ENCODE results near the gene GSAP.
"Not testable (repeated sequence)": the region's sequence is repeated elsewhere in the genome, so short reads cannot be mapped to it uniquely, and the experiment has no call there.

GSAP gene

DNA sequence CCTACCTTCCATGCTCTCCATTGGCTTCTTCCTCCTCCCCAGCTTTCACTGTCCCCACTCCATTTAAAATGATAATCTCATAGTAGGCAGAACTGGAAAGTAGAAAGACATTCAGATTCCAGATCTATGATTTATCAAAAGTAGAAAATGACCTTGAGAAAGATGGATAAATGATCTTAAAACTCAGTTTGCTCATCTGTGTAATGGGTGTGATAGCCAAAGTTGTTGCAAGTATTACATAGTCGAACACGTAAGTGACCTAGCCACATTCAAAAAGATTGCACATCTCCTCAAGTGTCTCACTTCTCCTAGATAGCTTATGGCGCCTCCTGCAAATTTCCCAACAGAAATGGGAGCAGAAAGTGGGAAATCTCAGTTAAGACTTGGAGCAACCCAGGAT is 126.8 kb downstream of the GSAP start:
- no peak for DNase-seq

DNA sequence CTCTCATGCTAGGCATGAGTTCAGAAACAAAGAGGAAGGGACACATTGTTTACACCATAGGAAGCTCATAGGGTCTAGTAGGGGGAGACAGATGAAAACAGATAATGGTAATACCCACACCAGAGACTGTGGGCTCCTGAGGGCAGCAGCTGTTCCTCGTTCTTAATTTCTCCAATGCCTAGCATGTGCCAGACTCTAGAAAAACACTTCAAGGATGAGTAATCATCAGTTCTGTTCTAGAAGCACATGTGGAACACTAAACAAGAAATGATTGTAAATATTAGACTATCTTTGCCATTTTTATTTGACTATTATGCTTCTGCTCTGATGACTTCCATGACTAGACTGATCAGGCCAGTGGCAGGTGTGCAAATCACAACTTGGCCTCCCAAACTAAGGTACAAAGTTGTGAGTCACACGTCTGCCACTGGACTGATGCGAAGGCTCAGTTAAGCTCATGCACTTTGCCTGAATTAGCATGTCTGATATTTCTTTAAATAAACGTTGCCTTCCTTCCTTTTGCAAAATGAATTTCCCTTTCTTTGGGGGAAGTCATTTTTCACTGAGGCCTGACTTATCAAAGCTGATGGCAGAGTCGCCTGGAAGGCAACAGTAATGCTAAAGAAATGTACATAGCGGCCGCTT is 127.4 kb downstream of the GSAP start:
- no peak for DNase-seq

DNA sequence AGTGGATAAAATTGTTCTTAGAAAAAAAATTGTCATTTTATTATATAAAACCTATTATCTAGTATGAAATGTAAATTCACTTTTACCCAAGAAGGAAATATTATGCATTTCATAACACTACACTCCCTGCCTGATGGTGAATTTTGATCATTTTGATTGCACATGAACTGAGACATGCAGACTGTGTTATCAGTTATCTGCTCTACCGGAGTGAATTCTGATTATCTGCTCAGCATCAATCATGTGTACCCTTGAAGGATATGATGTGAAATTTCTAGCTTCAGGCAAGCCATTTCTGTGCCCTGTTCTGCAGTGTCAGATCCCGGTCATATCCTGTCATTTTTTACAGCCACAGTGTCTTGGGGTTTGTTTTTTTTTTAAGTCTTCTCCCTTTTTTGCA is 131.5 kb downstream of the GSAP start:
- no peak for DNase-seq

DNA sequence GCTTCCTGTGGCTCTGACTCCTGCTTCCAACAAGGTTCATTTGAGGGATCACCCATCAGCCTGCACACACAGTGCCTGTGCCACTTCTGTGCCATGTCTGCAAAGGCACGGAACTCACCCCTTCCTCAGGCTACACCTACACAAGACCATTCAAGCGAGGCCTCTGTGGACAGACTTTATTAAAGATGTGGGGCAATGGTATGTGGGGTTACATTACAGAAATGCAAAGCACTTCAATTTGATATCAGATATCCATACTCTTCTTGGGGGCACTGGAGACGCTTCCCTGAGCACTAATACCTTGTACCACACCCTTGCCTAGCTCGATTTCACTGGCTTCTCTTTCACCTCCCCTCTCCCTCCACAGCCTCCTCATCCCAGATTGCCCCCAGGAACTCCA is 132.1 kb downstream of the GSAP start:
- DNase-seq, result no peak

DNA sequence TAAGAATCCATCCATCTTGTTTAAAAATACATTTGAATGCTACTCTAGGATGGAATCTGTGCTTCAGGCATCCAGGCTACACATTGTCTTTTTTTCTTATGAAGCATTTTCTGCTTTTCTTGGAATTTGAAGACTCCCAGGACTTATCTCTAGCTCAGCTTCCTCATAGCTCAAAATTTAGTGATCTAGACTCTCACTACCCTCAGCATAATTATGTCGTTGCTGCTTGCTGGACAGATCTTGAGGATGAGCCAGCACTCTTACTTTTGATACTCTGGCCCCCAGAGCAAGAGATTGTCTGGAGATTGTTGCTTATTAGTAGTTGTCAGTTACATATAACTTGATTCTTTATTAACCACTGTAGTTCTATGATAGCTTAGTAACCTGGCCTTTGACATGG is 133.3 kb downstream of the GSAP start:
- no peak for DNase-seq

DNA sequence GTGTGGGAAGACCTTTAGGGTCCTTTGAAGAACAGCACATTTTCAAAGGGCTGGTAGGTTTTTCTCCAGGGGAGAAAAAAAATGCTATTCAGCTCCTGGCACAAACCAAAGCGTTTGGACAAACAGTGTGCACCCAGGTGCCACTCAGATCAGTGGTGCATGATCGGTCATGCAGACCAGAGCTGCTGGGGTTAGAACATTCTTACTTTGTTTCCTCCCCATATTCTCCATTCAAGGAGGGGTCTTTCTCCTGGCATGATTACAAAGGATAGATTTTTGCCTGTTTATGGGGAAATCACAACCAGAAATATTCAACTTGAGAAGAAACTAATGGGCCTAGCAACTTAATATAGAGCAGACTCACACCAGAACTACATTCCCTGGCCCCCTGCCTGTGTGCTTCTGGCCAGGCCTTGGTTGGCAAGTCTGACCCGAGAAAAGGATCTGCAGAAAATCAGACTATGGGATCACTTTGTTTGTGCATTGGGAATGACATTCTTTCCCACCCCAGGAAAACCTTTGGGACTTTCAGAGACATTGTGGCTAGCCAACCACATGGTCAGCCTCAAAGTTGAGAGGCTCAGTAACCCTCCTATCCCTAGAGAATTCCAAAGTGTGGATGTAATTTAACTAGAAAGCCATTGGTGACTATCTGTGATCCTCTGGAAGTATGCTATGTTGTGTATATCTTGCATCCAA is 134.2 kb downstream of the GSAP start:
- DNase-seq, result no peak

DNA sequence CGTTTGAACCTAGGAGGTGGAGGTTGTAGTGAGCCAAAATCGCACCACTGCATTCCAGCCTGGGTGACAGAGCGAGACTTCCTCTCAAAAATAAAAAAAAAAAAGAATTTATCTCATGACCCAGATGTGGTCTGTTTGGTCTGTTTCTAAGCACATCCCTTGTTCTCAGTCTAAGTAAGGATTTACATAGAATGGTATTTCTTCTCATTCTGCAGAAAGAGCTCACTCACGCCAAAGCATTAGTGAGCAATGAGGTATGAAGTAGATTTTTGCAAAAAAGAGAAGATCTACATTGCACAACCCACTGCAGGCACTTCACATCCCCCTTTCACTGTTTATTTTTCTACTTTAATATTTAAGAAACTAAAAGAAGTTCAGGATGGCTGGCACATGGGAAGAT is 140.0 kb downstream of the GSAP start:
- DNase-seq, result no peak

DNA sequence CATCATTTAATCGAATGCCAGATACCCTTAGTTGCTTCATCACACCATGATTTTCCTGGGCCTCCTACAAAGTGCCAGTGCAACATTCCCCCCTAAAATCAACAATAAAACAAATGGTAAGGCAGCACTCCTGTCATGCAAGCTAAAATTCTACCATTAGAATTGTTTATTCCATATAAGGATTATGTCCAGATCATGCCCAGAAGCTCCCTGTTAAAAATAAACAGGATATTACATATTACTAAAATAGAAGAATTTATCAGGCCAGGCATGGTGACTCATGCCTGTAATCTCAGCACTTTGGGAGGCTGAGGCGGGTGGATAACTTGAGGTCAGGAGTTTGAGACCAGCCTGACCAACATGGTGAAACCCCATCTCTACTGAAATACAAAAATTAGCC is 140.5 kb downstream of the GSAP start:
- not testable (repeated sequence) for DNase-seq

DNA sequence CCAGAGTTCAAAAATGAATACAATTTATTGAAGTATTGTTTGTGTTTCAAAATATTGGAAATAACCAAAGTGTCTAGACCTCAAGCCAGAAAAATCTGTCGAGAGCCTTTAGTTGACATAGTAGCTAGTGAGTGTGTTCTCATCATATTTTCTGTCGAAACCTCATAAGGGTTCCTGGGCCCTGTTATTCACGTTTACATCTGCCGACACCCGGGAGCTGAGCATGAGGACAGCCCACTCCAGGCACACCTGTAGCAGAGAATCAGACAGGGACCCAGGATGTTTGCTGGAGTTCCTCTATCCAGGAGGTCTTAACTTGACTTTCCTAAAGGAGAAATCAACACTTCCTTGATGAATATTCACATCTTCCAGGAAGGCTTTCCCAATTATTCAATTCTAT is 144.4 kb downstream of the GSAP start:
- DNase-seq, result no peak

DNA sequence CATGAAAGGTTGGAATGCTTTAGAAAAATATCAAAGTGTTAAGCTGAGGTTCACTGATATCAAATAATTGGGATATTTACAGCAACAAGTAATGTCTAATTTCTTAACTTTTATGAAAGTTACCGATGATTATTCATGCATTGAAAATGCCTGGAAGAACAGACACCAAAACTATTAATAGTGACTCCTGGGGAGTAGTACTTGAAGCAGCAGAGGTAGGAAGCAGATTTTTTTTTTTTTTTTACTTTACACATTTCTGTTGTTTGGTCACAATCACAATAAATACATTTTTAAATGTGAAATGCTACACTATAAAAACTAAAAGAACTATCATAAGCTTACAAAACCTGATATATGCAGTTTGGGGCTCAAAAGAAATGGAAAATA is 146.1 kb downstream of the GSAP start:
- DNase-seq, result no peak

DNA sequence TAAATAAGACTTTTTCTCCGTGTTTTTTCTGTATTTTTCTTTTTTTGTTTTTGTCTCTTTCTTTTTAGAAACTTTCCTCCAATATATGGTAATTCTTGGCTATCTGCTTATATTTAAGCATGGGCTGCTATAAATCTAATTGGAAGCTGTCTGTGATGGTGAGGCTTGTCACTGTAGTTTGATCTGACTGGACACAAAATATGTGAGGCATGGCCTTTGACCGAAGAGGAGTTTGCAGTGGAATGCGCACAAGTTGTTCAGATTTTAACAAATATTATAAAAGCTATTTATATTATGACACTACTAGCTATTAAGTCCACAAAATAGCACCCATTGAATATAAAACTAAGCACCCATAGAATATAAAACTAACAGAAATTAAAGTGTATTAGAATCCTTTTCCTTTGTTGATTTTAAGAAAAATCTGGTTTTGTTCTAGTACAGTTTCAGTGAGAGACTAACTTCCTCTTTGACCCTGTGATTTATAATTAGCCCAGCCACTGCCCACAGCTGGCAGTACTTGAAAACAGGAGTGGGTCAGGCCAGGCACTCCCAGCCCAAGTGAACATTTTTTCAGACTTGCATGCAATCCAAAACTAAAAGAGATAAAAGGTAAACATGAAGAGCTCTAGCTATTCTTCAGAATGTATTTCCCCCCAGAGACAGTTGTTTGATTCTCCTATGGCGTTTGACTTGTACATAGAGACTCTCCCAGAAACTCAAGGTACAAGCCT is 146.6 kb downstream of the GSAP start:
- DNase-seq, result peak in 1 of 56 donors; percentile 2

DNA sequence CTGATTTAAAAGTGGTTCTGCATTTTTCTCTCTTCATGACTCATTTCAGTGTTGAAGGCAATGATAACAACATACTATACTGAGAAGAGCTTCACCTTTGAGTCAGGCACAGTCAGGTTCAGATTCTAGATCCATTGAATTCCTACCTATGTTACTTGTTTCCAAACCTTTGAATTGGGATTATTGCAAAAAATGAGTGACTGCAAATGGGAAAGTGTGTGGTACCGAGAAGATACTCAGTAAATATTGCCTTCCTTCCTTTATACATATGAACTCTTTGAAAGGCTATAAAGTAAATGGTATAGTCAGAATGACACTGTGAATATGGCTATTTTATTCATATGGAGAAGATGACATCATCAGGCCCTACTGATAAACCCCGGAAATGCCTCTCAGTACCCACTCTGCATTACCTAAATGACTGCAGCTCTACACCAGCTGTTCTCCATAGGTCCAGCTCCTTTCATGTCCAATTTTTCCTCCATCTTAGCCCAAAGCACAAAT is 149.8 kb downstream of the GSAP start:
- DNase-seq, result no peak

DNA sequence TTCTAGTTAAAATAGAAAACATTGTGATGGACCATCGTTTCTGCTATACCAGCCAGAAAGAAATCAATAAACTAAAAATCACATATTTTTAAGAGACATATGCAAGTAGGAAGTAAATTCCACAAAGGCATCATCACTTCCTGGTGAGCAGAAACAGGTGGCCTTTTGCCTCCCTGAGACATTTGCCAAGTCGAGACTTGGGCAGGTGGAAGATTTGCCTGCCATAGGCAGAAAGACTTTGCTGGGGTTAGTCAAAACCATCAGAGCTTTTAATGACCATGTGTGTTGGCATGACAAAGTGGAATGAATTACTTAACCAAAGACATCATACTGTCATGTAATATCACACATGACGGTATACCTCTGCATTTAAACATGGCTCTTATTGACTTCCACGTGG is 150.5 kb downstream of the GSAP start:
- DNase-seq, result no peak

DNA sequence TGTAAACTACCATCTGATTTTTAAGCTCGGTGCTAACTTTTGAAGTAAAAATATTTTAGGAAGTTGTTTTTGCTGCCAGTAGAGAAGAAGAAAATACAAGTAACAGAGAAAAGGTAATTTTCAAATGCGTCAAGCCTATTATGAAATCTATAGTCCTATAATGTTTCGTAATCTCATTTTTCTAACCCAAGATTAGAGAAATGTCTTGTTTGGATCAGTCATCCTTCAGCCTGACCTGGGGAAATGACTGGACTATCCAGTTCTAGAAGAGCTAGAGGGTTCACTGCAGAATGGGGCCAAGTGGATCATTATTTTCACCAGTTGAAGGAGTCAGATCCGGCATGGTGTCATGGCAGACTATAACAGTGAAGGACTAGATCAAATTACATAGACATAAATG is 153.8 kb downstream of the GSAP start:
- DNase-seq, result no peak

Measured in nucleus accumbens (tissue), 56 donors.